GM18498 (cell line): Measurements from ENCODE around the gene MARCHF10.
"Not testable (repeated sequence)": the region's sequence is repeated elsewhere in the genome, so short reads cannot be mapped to it uniquely, and the experiment has no call there.

Source experiments
- ATAC-seq: cut with Tn5 transposase; IDR thresholded peaks from one replicate; pipeline ENCODE4 v1.9.1; 2021; ENCODE audit warnings: mild to moderate bottlenecking, moderate library complexity; ENCODE audit not compliant: unreplicated experiment

Gene MARCHF10, protein sequence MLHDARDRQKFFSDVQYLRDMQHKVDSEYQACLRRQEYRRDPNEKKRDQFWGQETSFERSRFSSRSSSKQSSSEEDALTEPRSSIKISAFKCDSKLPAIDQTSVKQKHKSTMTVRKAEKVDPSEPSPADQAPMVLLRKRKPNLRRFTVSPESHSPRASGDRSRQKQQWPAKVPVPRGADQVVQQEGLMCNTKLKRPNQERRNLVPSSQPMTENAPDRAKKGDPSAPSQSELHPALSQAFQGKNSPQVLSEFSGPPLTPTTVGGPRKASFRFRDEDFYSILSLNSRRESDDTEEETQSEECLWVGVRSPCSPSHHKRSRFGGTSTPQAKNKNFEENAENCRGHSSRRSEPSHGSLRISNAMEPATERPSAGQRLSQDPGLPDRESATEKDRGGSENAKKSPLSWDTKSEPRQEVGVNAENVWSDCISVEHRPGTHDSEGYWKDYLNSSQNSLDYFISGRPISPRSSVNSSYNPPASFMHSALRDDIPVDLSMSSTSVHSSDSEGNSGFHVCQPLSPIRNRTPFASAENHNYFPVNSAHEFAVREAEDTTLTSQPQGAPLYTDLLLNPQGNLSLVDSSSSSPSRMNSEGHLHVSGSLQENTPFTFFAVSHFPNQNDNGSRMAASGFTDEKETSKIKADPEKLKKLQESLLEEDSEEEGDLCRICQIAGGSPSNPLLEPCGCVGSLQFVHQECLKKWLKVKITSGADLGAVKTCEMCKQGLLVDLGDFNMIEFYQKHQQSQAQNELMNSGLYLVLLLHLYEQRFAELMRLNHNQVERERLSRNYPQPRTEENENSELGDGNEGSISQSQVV

GRCh38 chr17:62807812-62808575, at the start of gene MARCHF10:
Gene MARCHF10 (minus strand): TSS chr17:62808314. CDS start chr17:62801735, 6,579 bp downstream.
- no peak for ATAC-seq

DNA sequence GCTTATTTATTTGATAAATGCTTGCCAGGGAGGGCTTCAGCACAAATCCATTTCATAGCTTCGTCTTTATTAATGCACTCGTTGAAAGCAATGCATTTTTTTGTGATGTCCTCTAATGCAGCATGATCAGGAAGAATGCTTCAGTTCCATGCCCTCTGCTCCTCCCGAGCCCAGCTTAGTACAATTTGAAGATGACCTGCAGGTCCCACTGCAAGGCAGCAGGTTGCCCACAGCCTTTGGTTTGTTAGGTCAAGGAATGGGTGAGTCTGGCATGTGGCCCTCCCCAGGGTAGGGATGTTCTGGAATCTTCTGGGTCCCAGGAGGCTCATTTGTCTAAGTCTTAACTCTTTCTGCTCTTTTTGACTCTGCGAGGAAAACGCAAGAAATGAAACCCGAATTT, 49.4 kb upstream of the MARCHF10 start:
- ATAC-seq: no peak

DNA sequence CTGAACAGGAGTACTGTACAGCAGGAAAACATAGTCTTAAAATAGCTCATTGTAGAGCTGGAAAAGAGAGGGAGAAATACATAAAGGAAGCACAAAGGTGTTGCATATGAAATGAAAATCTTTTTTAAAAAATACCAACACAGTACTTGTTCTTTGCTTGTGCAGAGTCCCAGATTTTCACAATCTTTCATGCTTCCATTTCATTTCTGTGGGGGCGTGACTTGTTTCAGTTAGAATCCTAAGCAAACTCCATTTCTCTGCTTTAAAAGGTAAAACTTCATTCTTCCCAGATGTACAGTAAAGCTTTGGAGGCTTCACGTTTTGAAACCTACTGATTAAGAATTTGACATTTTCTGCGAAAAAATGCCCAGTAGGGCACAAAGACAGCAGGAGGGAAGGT, 48.5 kb upstream of the MARCHF10 start:
- ATAC-seq: no peak

- no peak for ATAC-seq
Measured at GRCh38 chr17:62855156-62855555, 47.0 kb upstream of the MARCHF10 start.

DNA sequence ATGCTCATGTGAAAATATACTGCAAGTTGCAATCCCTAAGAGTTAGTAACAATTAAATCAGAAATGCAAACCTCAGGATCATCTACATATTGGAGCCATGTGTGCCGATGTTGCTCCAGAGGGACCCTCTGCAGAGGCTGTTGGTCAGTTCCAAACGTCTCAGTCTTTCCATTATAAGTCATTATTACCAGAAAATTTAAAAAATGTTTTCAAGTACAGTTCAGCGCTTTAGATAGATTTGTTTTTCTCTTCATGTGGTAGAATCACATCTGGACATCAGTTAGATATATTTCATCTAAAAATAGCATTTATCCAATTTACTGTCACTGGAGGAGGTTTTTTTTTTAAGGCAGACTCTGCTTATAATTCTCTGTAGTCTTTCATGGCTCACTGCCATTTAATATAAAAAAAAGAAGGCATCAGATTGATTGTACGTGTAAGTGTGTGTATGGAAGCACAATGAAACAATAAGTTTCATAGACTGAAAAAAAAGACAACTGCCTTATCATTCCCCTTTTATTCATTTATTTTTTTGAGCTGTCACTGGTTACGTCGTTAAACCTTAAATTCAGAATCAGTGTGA, 46.1 kb upstream of the MARCHF10 start:
- no peak for ATAC-seq

- no peak for ATAC-seq
Measured at GRCh38 chr17:62852195-62852594, 44.1 kb upstream of the MARCHF10 start.

GRCh38 chr17:62849591-62850415, 41.7 kb upstream of the MARCHF10 start:
- not testable (repeated sequence) for ATAC-seq

GRCh38 chr17:62848334-62848733, 40.2 kb upstream of the MARCHF10 start:
- no peak for ATAC-seq

- ATAC-seq: no peak
Measured at GRCh38 chr17:62847426-62847825, 39.3 kb upstream of the MARCHF10 start.

GRCh38 chr17:62840871-62841270, 32.8 kb upstream of the MARCHF10 start:
- no peak for ATAC-seq

DNA sequence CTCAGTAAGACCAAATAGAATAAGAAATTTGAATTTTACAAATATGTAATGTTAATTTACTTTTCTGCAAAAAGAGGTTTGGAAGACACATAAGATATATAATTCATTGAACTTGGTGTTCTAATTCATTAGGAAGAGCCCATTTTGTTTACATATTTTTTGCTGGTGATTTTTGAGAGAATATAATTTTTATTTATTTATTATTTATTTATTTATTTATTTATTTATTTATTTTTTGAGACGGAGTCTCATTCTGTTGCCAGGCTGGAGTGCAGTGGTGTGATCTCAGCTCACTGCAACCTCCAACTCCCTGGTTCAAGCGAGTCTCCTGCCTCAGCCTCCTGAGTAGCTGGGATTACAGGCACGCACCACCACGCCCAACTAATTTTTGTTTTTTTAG, 25.7 kb upstream of the MARCHF10 start:
- ATAC-seq: not testable (repeated sequence)

GRCh38 chr17:62832405-62832804, 24.3 kb upstream of the MARCHF10 start:
- ATAC-seq: no peak

DNA sequence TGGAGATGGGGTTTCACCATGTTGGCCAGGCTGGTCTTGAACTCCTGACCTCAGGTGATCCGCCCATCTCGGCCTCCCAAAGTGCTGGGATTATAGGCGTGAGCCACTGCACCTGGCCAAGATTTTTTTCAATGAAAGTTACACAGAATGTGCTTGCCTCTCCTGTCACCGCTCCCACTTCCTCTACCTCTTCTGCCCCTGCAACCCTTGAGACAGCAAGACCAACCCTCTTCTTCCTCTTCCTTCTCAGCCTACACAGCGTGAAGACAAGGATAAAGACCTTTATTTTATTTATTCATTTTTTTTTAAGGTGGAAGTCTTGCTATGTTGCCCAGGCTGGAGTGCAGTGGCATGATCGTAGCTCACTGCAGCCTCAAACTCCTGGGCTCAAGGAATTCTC, 23.0 kb upstream of the MARCHF10 start:
- ATAC-seq: not testable (repeated sequence)

- ATAC-seq: no peak
Measured at GRCh38 chr17:62827746-62828485, 19.8 kb upstream of the MARCHF10 start.

DNA sequence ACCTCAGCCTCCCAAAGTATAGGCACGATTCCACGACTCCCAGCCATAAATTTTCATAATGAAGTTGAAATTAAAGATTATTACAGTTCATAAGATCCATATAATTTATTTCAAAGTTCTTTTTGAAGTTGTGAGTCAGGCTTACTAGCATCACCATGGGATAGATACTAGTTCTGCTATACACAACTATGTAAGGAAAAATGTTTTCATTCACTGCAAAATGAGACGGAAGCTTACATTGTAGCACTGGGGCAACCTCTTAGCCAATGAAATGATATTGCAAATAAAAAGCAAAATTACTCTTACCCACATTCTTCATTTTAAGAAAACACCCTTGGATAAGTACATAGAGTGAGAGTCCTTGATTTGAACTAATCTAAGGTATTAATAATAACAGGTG, 18.8 kb upstream of the MARCHF10 start:
- no peak for ATAC-seq

DNA sequence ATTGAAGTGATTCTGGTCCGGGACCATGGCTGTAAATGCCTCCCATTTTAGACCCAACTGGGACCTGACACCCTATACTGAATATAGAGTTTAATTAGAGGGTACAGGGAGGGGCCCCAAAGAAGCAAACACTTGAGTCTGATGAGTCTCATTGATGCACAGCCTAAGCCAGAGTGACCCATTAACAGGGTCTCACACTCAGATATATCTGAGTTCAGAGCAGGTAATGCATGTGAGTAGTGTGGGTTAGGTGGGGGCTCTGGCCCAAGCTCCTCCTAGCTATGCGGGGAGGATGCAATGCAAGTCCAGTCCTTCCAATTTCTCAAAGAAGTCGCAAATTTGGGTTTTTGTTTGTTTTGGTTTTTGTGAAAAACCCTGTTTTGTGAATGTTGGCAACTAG, 17.1 kb upstream of the MARCHF10 start:
- ATAC-seq: no peak

GRCh38 chr17:62824290-62825131, 16.4 kb upstream of the MARCHF10 start:
- ATAC-seq: no peak

DNA sequence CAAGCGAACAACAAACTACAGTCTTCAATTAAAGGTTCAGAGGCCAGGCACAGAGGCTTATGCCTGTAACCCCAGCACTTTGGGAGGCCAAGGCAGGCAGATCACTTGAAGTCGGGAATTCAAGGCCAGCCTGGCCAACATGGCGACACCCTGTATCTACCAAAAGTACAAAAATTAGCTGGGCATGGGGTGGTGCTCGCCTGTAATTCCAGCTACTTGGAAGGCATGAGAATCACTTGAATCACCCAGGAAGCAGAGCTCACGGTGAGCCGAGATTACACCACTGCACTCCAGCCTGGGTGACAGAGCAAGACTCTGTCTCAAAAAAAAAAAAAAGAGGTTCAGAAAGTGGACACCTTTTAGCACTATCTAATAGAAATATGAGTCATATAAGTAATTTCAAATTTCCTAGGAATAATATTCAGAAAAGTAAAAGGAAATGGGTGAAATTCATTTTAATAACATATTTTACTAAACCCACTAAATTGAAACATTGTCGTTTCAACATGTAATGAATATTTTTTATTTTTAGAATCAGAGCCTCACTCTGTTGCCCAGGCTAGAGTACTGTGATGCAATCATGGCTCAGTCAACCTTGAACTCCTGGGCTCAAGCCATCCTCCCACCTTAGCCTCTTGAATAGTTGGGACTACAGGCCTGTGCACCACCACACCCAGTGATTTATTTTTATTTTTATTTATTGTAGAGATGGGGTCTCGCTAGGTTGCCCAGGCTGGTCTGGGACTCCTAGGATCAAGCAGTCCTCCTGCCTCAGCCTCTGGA, 15.2 kb upstream of the MARCHF10 start:
- no peak for ATAC-seq
